HUES48 (cell line): ENCODE results near the gene GRIN2A.

Experiments used
- H3K27ac ChIP-seq: one replicate; pipeline ENCODE4 v1.7.0; 2013; ENCODE audit warnings: low read depth, low read length, inconsistent platforms
- H3K27me3 ChIP-seq: 2 replicates; pipeline ENCODE4 v1.6.1; 2013; ENCODE audit warnings: mild to moderate bottlenecking, low read length; ENCODE audit not compliant: control insufficient read depth, insufficient read depth
- H3K36me3 ChIP-seq: 2 replicates; pipeline ENCODE4 v1.6.1; 2013; ENCODE audit warnings: low read length; ENCODE audit not compliant: control insufficient read depth, insufficient read depth
- H3K4me1 ChIP-seq: 2 replicates; pipeline ENCODE4 v1.6.1; 2013; ENCODE audit warnings: mild to moderate bottlenecking, low read length; ENCODE audit not compliant: control insufficient read depth, insufficient read depth
- H3K4me3 ChIP-seq: 2 replicates; pipeline ENCODE4 v1.5.1; 2013; ENCODE audit warnings: mild to moderate bottlenecking, low read depth, low read length
- H3K9ac ChIP-seq: 2 replicates; pipeline ENCODE4 v1.6.1; 2013; ENCODE audit warnings: mild to moderate bottlenecking, low read depth, low read length, moderate library complexity
- H3K9me3 ChIP-seq: 2 replicates; pipeline ENCODE4 v1.6.1; 2013; ENCODE audit warnings: low read length; ENCODE audit not compliant: control insufficient read depth, insufficient read depth

GRIN2A gene

DNA sequence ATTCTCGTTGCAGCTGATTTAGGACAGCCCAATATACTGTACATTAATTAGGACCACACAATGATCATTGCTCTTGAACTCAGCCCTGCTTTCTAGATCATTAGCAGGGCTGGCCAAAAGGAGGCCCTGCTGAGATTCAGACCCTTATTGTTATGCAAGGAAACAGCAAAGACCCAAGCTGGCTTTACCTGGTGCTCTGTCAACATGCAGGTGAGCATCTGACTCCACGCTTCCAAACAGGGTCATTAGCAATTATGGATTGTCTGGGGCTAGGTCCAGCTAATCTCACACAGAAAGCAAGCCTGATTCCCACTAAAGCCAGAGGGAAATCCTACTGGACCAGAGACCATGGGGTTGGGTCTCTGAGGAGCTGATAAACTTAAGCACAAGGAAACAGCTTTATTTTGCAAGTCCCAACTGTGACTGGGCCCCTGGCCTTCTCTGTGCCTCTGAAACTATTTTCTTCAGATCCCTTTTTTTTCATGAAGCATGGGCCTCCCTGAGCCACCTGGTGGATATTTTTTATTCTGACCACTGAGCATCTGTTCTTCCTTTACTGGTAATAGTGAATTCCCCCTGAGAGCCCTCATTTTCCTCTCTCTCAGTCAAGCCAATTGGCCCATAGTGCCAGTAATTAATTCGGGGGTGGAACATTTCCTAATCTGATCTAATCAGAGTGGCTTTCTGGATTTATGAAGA, 236.1 kb downstream of the GRIN2A start:
- Histone ChIP-seq H3K4me1 (peaks cover 7% of the 10 kb centered on the region), H3K9me3 (no peaks in the 10 kb centered on the region), H3K4me3 (no peak overlapping the region), H3K9ac (no peak overlapping the region), H3K27ac (no peak overlapping the region), H3K36me3 (no peaks in the 10 kb centered on the region), H3K27me3 (no peaks in the 10 kb centered on the region)

DNA sequence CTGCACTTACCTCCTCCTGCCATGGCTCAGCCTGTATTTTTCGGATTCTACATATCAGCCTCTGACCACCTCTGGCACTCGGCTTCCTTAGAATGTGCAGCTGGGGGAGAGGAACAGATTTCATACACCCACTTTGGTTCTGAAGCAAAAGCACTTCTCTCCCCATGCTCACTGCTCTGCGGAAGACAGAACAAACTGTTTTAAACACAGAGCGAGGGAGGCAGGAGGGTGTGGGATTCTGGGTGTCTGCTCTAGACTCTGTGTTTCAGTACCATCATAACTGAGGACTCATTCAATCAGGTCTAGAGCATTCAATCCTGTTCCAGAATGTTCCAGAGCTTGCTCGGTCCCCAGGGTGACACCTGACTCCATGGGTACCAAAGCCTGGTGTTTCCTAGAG, 239.1 kb downstream of the GRIN2A start:
- no peak overlapping the region for H3K27ac ChIP-seq
- H3K9me3 ChIP-seq, result no peaks in the 10 kb centered on the region
- H3K4me3 ChIP-seq, result no peak overlapping the region
- H3K27me3 ChIP-seq, result no peaks in the 10 kb centered on the region
- peaks cover 7% of the 10 kb centered on the region for H3K4me1 ChIP-seq
- H3K36me3 ChIP-seq, result no peaks in the 10 kb centered on the region
- H3K9ac ChIP-seq, result no peak overlapping the region

DNA sequence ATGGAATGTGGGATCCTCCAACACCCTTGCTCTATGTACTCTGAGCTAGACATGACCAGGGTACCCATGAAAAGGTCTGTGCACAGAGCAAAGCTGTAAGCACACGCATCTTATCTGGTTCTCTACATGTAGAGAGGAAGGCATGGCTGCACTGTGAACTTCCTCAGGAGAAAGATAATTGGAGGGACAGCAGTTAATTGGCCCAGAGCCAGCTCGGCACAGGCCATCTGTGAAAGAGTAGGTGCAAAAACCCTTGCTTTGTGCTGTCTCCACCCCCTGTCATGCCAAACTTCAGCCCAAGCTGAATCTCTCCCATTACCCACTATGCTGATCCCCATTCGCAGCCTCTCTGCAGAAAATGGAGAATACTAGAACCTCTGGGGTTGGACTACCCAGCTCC, 241.0 kb downstream of the GRIN2A start:
- no peaks in the 10 kb centered on the region for H3K9me3 ChIP-seq
- no peak overlapping the region for H3K9ac ChIP-seq
- H3K27me3 ChIP-seq, result no peaks in the 10 kb centered on the region
- no peak overlapping the region for H3K4me3 ChIP-seq
- H3K4me1 ChIP-seq, result peaks cover 7% of the 10 kb centered on the region; the same call in 1 of the 2 replicates
- no peaks in the 10 kb centered on the region for H3K36me3 ChIP-seq
- no peak overlapping the region for H3K27ac ChIP-seq

DNA sequence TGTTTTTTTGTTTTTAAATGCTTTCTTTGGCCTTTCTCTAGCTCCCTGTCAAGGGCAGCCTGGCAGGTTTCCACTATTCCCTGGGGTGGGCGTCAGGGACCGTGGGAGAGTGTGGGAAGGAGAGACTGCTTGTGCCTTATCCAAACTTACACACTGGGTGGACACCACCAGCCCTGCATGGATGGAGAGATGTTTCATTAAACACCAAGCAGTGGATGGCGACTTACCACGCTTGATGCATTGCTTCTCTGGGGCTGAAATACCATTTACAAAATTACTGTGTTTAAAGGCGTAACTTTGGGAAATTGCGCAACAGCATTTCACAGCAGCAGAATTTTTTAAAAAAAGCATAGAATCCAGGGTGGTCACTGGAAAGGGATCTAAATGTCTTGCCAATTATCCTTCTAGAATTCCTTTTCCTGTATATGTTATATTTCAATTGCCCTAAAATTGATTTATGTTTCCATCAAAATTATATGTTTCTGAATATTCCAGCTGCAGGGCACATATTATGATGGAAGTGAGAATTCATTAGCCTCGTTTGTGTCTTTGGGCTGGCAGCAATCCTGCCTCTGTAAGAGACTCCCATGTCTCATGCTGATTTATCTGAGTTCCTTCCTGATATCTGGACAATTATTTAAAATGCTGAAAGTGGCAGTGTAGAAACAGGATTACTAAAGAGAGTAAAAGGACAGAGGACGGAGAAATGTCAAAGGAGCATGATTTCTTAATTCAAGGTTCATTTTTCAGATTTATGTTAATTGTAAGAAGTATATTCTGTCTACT, 247.3 kb downstream of the GRIN2A start:
- H3K4me3 ChIP-seq, result no peak overlapping the region
- no peak overlapping the region for H3K27ac ChIP-seq
- H3K4me1 ChIP-seq, result no peaks in the 10 kb centered on the region
- no peaks in the 10 kb centered on the region for H3K9me3 ChIP-seq
- no peaks in the 10 kb centered on the region for H3K36me3 ChIP-seq
- no peaks in the 10 kb centered on the region for H3K27me3 ChIP-seq
- no peak overlapping the region for H3K9ac ChIP-seq

DNA sequence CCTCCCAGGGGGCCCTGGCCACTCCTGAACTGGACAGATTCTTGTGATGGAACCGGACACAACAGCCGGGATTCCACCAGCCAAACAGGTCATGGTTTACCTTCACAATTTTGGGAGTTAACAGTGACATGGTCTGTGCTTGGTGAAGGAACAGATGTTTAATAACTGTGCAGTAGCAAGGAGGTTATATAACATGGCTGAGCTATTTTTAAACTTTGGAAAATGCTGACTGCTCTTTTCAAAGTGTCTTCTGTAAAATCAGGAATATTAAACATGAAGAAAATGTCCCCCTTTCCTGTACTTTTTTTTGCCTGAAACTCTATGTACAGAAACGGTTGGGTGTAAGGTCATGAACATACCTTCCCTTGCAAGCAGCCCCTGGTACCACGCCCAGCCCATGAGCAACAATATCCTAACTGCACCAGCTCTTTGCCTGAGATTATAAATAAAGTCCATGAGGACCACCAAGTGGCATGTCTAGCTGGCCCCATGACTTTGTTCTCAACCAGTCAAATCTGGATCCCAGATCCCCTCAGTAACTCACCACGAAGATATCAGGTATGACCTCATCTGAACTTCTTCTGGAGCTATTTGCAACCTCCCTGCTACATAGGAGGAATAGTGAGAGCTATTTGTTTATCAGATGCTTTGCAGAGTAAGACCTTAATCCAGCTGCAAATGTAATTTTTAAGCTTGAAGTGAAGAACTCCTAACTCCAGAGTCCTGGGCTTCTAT, 249.1 kb downstream of the GRIN2A start:
- Histone ChIP-seq H3K27ac (no peak overlapping the region), H3K9me3 (no peaks in the 10 kb centered on the region), H3K4me1 (no peaks in the 10 kb centered on the region), H3K36me3 (no peaks in the 10 kb centered on the region), H3K4me3 (no peak overlapping the region), H3K27me3 (no peaks in the 10 kb centered on the region), H3K9ac (no peak overlapping the region)

DNA sequence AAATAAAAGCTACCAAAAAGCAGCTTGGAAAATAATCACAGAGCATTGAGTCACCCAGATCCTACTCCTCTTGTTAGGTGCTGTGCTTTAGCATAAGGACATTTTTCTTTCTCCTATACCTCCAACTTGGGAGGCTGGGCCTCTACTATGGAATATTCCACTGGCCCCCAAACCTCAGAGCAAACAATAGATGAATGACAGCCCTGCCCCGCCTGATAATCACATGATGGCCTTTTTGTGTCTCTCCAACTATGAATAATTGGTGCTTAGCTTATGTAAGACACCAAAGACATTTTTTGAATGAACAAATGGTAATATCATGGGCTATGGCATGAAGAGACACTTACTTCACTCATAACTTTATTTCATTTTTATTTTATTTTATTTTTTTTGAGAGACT, 250.2 kb downstream of the GRIN2A start:
- no peaks in the 10 kb centered on the region for H3K27me3 ChIP-seq
- H3K36me3 ChIP-seq, result no peaks in the 10 kb centered on the region
- no peak overlapping the region for H3K4me3 ChIP-seq
- H3K4me1 ChIP-seq, result no peaks in the 10 kb centered on the region
- H3K9me3 ChIP-seq, result no peaks in the 10 kb centered on the region
- no peak overlapping the region for H3K9ac ChIP-seq
- H3K27ac ChIP-seq, result no peak overlapping the region

DNA sequence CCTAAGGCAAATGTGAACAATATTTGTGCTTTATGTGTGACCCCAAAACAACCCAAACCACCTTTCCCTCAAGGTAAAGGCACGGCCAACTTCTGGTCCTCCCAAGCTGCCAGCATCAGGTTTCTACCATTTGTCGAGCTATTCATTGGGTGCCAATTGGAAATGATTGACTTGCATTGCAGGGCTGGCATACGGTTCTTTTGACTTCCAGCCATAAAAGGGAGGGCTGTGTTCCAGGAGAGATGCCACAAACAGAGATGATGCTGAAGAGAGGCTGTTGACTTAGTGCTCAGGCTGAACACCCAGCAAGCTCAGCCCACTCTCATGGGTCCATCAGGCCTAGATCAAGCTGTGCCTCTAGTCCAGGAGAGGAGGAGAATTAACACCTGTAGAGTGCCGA, 252.4 kb downstream of the GRIN2A start:
- H3K9ac ChIP-seq, result no peak overlapping the region
- no peaks in the 10 kb centered on the region for H3K9me3 ChIP-seq
- H3K4me3 ChIP-seq, result no peak overlapping the region
- no peaks in the 10 kb centered on the region for H3K27me3 ChIP-seq
- no peaks in the 10 kb centered on the region for H3K36me3 ChIP-seq
- no peak overlapping the region for H3K27ac ChIP-seq
- peaks cover 6% of the 10 kb centered on the region; the same call in 1 of the 2 replicates for H3K4me1 ChIP-seq

DNA sequence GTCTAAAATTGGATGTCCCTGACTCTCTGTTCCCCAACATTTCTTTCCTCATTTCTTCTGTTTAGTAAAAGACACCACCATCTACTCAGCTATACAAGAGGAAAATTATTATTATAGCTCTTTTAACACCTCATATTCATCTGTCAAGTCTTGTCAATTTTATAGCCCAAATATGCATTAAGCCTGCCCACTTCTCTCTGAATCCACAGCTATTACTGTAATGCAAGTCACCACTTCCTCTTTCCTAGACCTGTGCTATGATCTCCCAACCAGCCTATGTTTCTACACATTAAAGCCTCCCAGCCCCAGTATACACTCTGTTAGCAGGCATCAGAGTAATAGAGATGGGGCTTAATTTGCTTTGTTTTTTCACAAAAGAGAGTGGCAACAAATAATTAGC, 252.9 kb downstream of the GRIN2A start:
- H3K4me3 ChIP-seq, result no peak overlapping the region
- H3K27me3 ChIP-seq, result no peaks in the 10 kb centered on the region
- peaks cover 6% of the 10 kb centered on the region; the same call in 1 of the 2 replicates for H3K4me1 ChIP-seq
- no peaks in the 10 kb centered on the region for H3K9me3 ChIP-seq
- no peak overlapping the region for H3K9ac ChIP-seq
- no peaks in the 10 kb centered on the region for H3K36me3 ChIP-seq
- H3K27ac ChIP-seq, result no peak overlapping the region

DNA sequence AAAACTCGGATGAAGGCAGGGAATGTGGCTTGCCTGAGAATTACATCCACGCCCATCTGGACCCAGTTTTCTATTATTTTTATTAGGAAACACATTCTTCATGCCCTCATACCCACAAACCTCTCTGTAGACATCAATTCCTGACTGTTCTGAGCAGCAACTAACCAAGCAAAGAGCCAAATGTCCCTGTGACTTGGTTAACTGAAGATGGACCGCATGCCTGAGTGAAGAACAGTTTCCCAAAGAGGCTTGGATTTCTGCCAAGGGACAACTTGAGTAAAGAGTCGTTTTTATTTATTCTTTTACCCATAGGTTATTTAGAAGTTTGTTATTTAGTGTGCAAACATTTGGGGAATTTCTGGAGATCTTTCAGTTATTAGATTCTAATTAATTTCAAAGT, 259.8 kb downstream of the GRIN2A start:
- H3K9ac ChIP-seq, result no peak overlapping the region
- no peak overlapping the region for H3K4me3 ChIP-seq
- no peak overlapping the region for H3K27ac ChIP-seq
- no peaks in the 10 kb centered on the region for H3K9me3 ChIP-seq
- H3K36me3 ChIP-seq, result no peaks in the 10 kb centered on the region
- H3K4me1 ChIP-seq, result peaks cover 6% of the 10 kb centered on the region; the same call in 1 of the 2 replicates
- H3K27me3 ChIP-seq, result no peaks in the 10 kb centered on the region; the same call in 1 of the 2 replicates

DNA sequence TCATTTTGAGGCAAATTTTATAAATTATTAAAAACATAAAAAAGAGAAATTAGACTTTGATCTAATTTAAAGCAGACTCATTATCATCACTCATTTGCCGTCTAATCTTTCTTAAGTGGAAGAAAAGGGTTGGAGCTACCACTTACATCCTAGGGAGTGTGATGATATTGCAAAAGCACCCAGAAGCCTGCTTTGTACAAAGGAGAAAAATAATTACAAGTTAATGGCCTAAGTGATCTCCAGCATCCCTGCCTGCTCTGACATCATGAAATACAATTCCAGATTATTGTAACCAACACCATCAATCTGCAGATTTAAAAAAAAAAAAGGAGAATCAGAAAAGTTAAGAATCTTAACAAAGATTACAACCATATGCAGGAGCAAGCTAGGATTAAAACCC, 260.2 kb downstream of the GRIN2A start:
- Histone ChIP-seq H3K27me3 (no peaks in the 10 kb centered on the region; the same call in 1 of the 2 replicates), H3K4me1 (peaks cover 6% of the 10 kb centered on the region; the same call in 1 of the 2 replicates), H3K4me3 (no peak overlapping the region), H3K9me3 (no peaks in the 10 kb centered on the region), H3K36me3 (no peaks in the 10 kb centered on the region), H3K9ac (no peak overlapping the region), H3K27ac (no peak overlapping the region)

DNA sequence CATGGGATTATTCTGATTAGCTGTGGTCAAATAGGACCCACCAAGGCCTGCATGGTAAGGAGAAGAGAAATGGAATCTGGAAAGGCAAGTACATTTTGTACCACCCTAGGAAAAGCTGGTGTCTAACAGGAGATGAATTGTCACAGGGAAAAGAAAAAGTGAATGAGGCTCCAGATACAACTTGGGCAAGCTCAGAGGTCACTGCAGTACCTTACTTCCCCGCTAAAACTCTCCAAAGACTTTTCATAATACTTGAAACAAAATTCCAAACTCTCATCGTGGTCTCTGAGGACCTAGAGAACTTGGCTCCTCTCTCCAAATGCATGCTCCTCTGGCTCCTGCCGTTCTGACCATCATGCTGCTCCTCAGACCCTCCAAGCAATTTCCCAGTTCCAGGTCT, 262.8 kb downstream of the GRIN2A start:
- no peaks in the 10 kb centered on the region for H3K9me3 ChIP-seq

More for the DNA sequence above, 262.8 kb downstream of the GRIN2A start:
- H3K27ac ChIP-seq, result no peak overlapping the region
- H3K36me3 ChIP-seq, result no peaks in the 10 kb centered on the region
- H3K4me1 ChIP-seq, result no peaks in the 10 kb centered on the region
- no peak overlapping the region for H3K9ac ChIP-seq
- no peaks in the 10 kb centered on the region; the same call in 1 of the 2 replicates for H3K27me3 ChIP-seq
- no peak overlapping the region for H3K4me3 ChIP-seq
